HL-60/S4 (cell line): ENCODE measurements around the gene PGAP3.

Source experiments
- in situ Hi-C: fragments of 300-500 bp; cut with MboI; formaldehyde crosslinking; loops from 2 replicates; pipeline ENCODE4 v1.14.3; 2022; ENCODE audit warnings: low sequenced_read_pairs

The PGAP3 gene

DNA sequence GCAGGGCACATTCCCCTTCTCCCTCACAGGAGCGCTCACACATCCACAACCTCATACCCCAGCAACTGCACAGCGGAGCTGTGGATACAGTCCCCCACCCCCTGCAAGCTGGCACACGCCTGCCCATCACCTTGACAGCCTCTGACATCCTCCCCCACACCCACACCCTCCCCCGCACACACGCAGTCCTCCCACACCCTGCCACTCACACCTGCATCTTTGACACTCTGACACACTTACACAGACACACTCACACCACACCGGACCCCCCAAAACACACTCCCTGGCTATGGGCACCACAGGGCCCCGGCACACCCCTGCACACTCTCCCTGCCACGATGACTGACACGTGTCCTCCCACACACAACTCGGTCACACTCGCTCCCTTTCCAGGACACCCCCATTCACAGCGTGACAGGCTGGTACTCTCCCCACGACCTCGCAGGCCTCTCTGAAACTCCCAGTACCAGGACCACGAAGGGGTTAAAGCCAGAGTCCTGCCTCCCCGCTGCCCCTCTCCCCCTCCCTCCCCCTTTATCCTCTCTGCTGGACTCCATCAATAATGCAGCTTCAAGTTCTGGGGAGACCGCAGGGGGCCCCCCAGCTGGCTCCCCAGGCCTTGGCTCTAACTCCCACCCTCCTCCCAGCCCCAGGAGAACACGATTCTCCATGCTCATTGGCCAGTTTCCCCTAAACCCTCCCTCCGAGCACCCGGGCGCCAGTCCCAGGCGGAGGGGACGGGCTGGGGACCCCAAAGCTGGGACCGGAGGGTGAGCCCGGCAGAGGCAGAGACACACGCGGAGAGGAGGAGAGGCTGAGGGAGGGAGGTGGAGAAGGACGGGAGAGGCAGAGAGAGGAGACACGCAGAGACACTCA lies 61.4 kb downstream of the PGAP3 start, which contains the start of gene PPP1R1B:
Gene PPP1R1B, plus strand, starts transcription at position 782 of the 876 bp plus-strand sequence. CDS start 441 bp downstream, outside the sequence.
- in situ Hi-C loops, result no loop called here

DNA sequence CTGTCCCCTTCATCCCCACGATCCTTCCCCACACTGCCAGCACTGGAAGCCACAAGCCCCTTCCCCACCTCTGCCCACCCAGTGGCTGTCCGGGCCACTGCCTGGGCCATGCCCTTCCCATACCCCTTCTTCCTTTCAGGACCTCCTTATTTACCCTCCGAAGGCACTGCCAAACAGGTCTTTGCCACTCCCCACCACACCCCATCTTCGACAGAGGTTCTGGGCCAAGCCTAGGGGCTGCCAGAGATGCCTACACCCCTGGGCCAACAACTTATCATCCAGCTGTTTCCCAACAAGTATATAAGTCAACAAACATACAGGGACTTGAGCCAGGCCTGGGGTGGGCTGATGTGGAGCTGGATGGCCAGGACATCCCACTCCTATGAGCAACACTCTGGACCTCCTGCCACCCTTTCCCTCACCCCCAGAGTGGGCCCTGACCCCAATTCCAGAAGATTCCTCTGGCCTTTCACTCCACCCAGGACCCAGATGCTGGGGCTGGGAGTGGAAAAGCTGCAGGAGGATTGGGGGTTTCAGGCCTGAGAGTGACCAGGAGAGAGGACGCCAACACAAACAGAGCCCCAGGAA lies 62.6 kb downstream of the PGAP3 start:
- in situ Hi-C loops, result no loop called here

DNA sequence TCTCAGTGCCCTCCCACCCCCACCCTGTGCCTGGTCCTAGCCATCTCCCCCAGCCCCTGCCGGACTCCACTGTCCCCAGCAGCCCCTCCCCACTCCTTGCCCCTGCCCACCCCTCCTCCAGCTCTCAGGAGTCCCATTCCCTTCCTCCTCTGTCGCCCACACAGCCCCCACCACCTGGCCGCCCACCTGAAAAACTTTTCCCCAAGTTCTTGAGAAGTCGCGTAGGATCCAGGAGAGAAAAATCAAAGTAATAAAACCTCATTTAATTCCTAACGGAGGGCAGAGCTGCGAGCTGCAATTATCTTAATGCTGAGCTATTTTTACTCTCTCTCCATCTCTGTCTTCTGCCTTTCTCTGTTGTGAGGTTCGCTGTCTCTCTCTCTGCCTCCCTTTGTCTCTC lies 63.5 kb downstream of the PGAP3 start:
- in situ Hi-C loops, result no loop called here

DNA sequence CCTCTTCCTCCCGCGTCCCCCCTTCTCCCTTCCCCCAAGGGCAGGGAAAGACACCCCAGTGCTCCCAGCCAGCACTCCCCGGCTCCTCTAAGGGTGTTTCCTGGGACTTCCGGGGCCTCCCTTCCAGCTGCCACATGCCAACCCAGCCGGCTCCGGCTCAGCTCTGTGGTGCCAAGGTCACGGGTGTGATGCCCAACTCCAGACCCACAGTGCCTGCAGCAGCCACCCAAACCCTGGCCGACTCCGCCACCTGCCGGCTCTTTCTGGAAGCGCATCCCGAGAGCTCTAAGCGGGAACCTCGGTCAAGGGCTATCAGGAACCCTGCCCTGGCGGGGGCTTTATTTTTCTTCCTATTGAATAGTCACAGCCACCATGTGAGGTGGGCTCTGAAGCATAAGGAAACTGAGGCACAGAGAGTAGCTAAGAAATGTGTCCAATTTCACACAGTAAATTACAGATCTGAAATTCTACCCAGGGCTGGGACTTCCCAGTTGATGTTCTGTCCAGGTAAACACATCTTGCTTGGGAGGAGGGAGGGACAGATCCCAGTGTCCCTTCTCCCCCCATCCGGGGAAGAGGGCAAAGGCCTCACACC lies 64.4 kb downstream of the PGAP3 start:
- in situ Hi-C loops, result no loop called here

DNA sequence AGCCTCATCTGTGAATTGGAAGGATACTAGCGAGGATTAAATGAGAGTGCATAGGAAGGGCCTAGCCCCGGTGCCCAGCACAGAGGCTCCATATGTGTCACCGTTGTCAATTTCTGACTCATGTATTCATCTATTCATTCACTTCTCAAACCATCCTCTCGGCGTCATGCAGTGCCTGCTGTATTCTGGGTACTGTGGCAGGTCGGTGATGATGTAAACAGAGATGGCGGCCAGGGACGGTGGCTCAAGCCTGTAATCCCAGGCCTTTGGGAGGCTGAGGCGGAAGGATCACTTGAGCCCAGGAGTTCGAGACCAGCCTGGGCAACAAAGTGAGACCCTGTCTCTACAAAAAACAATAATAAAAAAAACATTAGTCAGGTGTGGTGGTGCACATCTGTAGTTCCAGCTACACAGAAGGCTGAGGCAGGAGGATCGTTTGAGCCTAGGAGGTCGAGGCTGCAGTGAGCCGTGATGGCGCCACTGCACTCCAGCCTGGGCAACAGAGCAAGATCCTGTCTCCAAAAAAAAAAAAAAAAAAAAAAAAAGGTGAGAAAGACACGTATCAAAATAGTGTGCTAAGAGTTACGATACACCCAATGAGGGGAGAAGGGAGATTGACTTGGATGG lies 65.4 kb downstream of the PGAP3 start:
- in situ Hi-C loops, result no loop called here

DNA sequence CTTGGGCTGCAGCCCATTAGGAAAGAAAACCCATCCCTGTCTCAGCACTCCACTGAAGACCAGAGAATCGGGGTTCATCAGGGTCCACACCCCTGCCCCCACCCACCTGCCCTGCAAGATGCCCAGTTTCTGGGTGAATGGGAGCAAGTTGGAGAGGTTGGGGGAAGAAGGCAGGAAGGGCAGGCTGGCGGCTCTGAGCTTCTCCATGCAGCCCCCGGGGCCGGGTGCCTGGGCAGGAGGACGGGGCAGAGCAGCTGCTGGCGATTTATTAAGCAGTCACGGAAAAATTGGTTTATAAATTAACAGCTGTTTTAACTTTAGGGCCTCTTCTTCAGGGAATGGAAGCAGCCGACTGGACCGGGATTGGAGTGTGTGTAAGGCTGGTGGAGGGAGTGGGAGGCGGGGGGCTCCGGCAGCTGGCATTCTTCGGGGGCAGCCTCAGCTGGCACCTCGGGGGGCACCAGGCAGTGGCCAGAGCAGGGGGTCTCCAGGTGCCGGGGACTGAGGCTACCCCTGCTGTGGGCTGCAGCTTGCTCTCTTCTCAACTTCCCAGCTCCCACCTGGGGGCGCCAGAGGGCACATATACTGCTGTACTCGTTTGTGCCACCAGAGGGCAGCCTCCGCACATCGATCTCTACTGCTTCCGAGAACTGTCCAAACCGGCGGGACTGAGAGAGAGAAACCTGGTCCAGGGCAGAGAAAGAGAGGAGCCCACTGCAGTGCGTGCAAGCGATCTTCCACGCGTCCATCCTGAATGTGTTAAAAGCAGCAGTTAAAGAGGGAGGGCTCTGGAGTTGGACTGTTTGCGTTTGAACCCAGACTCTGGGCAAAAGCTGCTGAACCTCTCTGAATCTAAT lies 66.1 kb downstream of the PGAP3 start:
- in situ Hi-C loops, result no loop called here
